Testis (tissue), 3 donors: ENCODE measurements around the gene IGFL1. TPM values are rescaled to one million over a fixed set of nuclear protein-coding genes. Genes with fewer than 3 reads are reported as not detected.
"Not testable (repeated sequence)": the region's sequence is repeated elsewhere in the genome, so short reads cannot be mapped to it uniquely, and the experiment has no call there.

Source experiments
- DNase-seq: peaks from one replicate; pipeline ENCODE4 v3.0.0-alpha.2; 2019
- H3K27ac ChIP-seq, 2 donors: fragments of 200-600 bp; sonication (generic); one replicate each; pipeline ENCODE4 v1.5.1; 2019
- H3K27me3 ChIP-seq: fragments of 200-600 bp; sonication (generic); one replicate; pipeline ENCODE4 v1.5.1; 2019
- H3K36me3 ChIP-seq: fragments of 200-600 bp; sonication (generic); one replicate; pipeline ENCODE4 v1.5.1; 2017; ENCODE audit warnings: low read depth; ENCODE audit errors: missing control alignments
- H3K4me1 ChIP-seq: fragments of 200-600 bp; sonication (generic); one replicate; pipeline ENCODE4 v1.5.1; 2019
- H3K4me3 ChIP-seq, 2 donors: fragments of 200-600 bp; sonication (generic); one replicate each; pipeline ENCODE4 v1.5.1; 2017 to 2019
- H3K9me3 ChIP-seq: fragments of 200-600 bp; sonication (generic); one replicate; pipeline ENCODE4 v1.5.1; 2017
- CTCF ChIP-seq, 3 experiments: fragments of 450-650 bp in 2 of 3; fragments of 200-600 bp in 1 of 3; sonication (generic) in 1 of 3; IDR thresholded peaks; one replicate each; pipeline ENCODE4 v1.5.1; 2016 to 2019; ENCODE audit warnings: antibody characterized with exemption in 3 of 3, mild to moderate bottlenecking in 2 of 3, moderate library complexity in 1 of 3
- POLR2A ChIP-seq: fragments of 450-650 bp; IDR thresholded peaks from one replicate; pipeline ENCODE4 v1.6.1; 2017; ENCODE audit warnings: antibody characterized with exemption, mild to moderate bottlenecking, moderate library complexity
- WGBS, 2 donors: methylation state at CpG; one replicate each; pipeline ENCODE4 v1.1.5; 2018; 5-methylcytosine and 5-hydroxymethylcytosine counted together
- intact Hi-C: fragments of 100-400 bp; cut with DNase I; formaldehyde crosslinking; loops from one replicate; pipeline ENCODE4 v1.15.1; 2023; ENCODE audit warnings: low total_unique reads
- polyA plus RNA-seq: library from polyadenylated mRNA; stranded (reverse); fragments of 350-450 nt; fragmentation: Illumina TruSeq; extraction: RNeasy Lipid Tissue Mini Kit (QIAGEN cat#74804); gene quantifications from one replicate; pipeline ENCODE4 v1.2.3, GENCODE V29; 2014; ENCODE audit warnings: low read depth, low replicate concordance; ENCODE audit not compliant: insufficient read depth
- total RNA-seq, 2 donors: library from RNA; depleted of rRNA; stranded (reverse); fragments of >200 nt; gene quantifications; one replicate each; pipeline ENCODE4 v1.2.3, GENCODE V29; 2016

Gene IGFL1
- total and polyA plus RNA-seq, 3 donors from 2014 or later = 3.2 TPM; not detected in 2

DNA sequence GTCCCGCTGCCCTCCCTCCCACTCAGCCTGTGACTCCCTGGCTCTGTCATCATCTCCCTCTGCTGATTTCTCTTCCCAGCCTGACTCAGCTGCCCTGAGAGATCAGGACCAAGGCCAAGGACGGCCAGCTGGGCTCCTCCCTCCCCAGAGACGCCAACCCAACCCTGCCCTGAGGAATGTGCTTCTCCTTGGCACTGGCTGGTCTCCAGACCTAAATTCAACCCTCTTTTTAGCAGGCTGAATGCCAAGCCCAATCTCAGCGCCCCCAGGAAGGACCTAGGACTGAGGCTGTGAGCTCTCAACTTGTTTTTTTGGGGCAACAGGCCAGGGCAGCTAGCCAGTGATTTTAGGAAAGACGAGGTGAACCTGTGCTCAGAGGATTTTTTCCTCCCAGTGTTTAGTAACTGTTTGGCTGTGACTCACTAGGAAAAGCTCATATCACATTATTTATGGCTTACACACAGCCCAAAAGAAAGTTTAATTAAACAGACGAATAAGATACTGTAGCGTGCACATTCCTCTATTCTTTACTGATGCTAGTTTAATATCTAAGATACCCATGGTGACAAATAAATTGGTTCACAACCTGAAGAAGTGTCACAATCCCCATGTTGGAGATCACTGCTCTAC is 7.4 kb upstream of the IGFL1 start:
- H3K27ac ChIP-seq = no peak overlapping the region
- H3K36me3 ChIP-seq = no peaks in the 10 kb centered on the region
- H3K4me3 ChIP-seq = no peak overlapping the region
- WGBS, 2 donors = 27 to 45% methylated on average over 7 of the region's 7 CpGs
- DNase-seq = peak; percentile 62
- no peaks in the 10 kb centered on the region for H3K9me3 ChIP-seq
- TF ChIP-seq CTCF (IDR thresholded peaks at IDR 0.05) (no peak), POLR2A (no peak)
- H3K4me1 ChIP-seq = peaks cover 2% of the 10 kb centered on the region
- intact Hi-C loops = no loop called here
- H3K27me3 ChIP-seq = no peaks in the 10 kb centered on the region

- H3K36me3 ChIP-seq, DNase-seq, H3K27ac ChIP-seq, H3K4me3 ChIP-seq, H3K9me3 ChIP-seq, H3K27me3 ChIP-seq, H3K4me1 ChIP-seq, intact Hi-C loops: not testable (repeated sequence)
- 75 to 86% methylated on average over 5 to 10 of the region's 10 CpGs for WGBS, 2 donors
Measured at GRCh38 chr19:46223787-46224186, 5.8 kb upstream of the IGFL1 start.

DNA sequence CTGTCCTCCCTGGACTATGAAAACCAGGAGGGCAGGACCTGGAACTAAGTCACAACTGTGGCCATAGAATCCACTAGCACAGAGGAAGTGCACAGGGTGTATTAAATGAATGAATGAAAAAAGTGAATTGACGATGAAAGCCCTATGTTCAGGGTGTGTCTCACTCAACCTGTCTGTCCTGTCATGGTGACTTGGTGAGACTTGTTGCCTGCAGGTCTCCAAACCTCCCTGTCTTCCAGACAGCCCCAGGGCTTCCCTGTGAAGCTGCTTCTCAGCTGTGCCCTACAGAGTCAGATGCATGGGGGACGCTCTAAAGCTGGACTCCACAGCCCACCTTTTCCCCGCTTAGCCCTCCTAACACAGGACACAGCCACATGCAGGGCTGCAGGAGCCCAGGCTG is 4.8 kb upstream of the IGFL1 start:
- TF ChIP-seq CTCF (IDR thresholded peaks at IDR 0.05) (no peak), POLR2A (no peak)
- peaks cover 2% of the 10 kb centered on the region for H3K4me1 ChIP-seq
- DNase-seq = no peak
- no peak overlapping the region for H3K4me3 ChIP-seq
- H3K27ac ChIP-seq = no peak overlapping the region
- intact Hi-C loops = no loop called here
- 83 to 96% methylated on average over 2 to 3 of the region's 3 CpGs for WGBS, 2 donors
- H3K9me3 ChIP-seq = no peaks in the 10 kb centered on the region
- no peaks in the 10 kb centered on the region for H3K36me3 ChIP-seq
- no peaks in the 10 kb centered on the region for H3K27me3 ChIP-seq

GRCh38 chr19:46225558-46226004 is 4.0 kb upstream of the IGFL1 start:
- peaks cover 2% of the 10 kb centered on the region for H3K4me1 ChIP-seq

DNA sequence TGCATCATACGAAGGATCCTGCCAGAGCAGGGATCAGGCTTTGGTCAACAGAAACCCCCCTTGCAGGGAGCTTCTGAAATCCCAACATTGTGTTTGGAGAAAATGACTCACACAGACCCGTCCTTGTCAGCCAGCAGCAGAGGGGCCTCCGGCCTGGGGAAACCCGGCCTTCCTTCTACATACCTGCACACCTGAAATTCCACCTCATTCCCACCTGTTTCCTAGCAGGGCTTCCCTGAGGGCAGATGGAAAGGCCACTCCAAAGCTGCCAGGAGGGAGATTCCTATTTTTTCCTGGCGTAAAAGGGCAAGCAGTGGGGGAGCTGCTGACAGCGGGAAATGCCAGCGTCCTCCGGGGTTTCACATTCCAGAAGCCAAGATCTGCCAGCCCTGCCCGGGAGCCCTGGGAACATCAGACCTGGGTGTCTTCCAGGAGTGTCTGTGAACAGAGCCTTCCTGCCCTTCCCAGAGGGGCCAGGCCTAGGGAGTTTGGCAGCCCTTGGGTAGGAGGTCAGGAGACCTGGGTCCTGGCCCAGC is 3.0 kb upstream of the IGFL1 start:
- 71% methylated on average over 9 of the region's 9 CpGs for WGBS, 2 donors
- no peak for TF ChIP-seq POLR2A
- TF ChIP-seq CTCF (IDR thresholded peaks at IDR 0.05) = no peak
- intact Hi-C loops = no loop called here
- no peak for DNase-seq
- Histone ChIP-seq H3K27ac (no peak overlapping the region), H3K27me3 (no peaks in the 10 kb centered on the region), H3K36me3 (no peaks in the 10 kb centered on the region), H3K4me3 (no peak overlapping the region), H3K4me1 (peaks cover 2% of the 10 kb centered on the region), H3K9me3 (no peaks in the 10 kb centered on the region)

More at GRCh38 chr19:46225558-46226004, 4.0 kb upstream of the IGFL1 start:
- no peaks in the 10 kb centered on the region for H3K36me3 ChIP-seq
- TF ChIP-seq CTCF (IDR thresholded peaks at IDR 0.05) (no peak), POLR2A (no peak)
- H3K27ac ChIP-seq = no peak overlapping the region
- intact Hi-C loops = no loop called here
- no peaks in the 10 kb centered on the region for H3K27me3 ChIP-seq
- WGBS, 2 donors = 45% methylated on average over 5 of the region's 5 CpGs
- no peak overlapping the region for H3K4me3 ChIP-seq
- no peaks in the 10 kb centered on the region for H3K9me3 ChIP-seq
- no peak for DNase-seq
